SHP77 (cell line): ENCODE data around the gene SH3TC1.

Experiments
- DNase-seq, 2 experiments: peaks; one replicate each; lab custom pipeline; 2025; lab: John Stamatoyannopoulos, UW

Gene SH3TC1

GRCh38 chr4:8276358-8277240, 77.5 kb downstream of the SH3TC1 start:
- DNase-seq: no peak

GRCh38 chr4:8277356-8278008, 78.4 kb downstream of the SH3TC1 start:
- no peak for DNase-seq

GRCh38 chr4:8278009-8278395, 78.9 kb downstream of the SH3TC1 start:
- no peak for DNase-seq

- DNase-seq: no peak
These were observed 79.6 kb downstream of the SH3TC1 start for GRCh38 chr4:8278421-8279287.

GRCh38 chr4:8279321-8280157, 80.4 kb downstream of the SH3TC1 start:
- no peak for DNase-seq

GRCh38 chr4:8280158-8280875, 81.2 kb downstream of the SH3TC1 start:
- no peak for DNase-seq

- no peak for DNase-seq
These were observed 81.9 kb downstream of the SH3TC1 start for GRCh38 chr4:8280876-8281440.

GRCh38 chr4:8281519-8282133, 82.5 kb downstream of the SH3TC1 start:
- DNase-seq: no peak

- DNase-seq: no peak
These were observed 83.1 kb downstream of the SH3TC1 start for GRCh38 chr4:8282134-8282641.

- no peak for DNase-seq
These were observed 83.7 kb downstream of the SH3TC1 start for GRCh38 chr4:8282742-8283141.

GRCh38 chr4:8283161-8283560, 84.1 kb downstream of the SH3TC1 start:
- no peak for DNase-seq

- no peak for DNase-seq
These were observed 84.6 kb downstream of the SH3TC1 start for GRCh38 chr4:8283631-8284121.

- DNase-seq: no peak
These were observed 85.3 kb downstream of the SH3TC1 start for GRCh38 chr4:8284391-8284790.

GRCh38 chr4:8285143-8285975, 86.3 kb downstream of the SH3TC1 start:
- DNase-seq: no peak

GRCh38 chr4:8285976-8286718, 87.1 kb downstream of the SH3TC1 start:
- no peak for DNase-seq

- no peak for DNase-seq
These were observed 87.7 kb downstream of the SH3TC1 start for GRCh38 chr4:8286719-8287342.
